Measurements from ENCODE around the gene ASS1.
"Not testable (repeated sequence)": the region's sequence is repeated elsewhere in the genome, so short reads cannot be mapped to it uniquely, and the experiment has no call there.

The ASS1 gene

GRCh38 chr9:130444565-130445221 lies at the start of gene ASS1:
Gene ASS1 (plus strand): TSS chr9:130444961. CDS start chr9:130452229, 7,268 bp downstream.
- peak; percentile 32 for DNase-seq
- in situ Hi-C loops (cut with MboI; ENCODE audit: low pct_unique_long_range_greater_than_20kb, low sequenced_read_pairs), result no loop called here

- in situ Hi-C loops (cut with MboI; ENCODE audit: low pct_unique_long_range_greater_than_20kb, low sequenced_read_pairs), result no loop called here
- DNase-seq, result no peak
These were observed 48.8 kb upstream of the ASS1 start for GRCh38 chr9:130395810-130396435.

- in situ Hi-C loops (cut with MboI; ENCODE audit: low pct_unique_long_range_greater_than_20kb, low sequenced_read_pairs), result no loop called here
- DNase-seq, result no peak
These were observed 48.2 kb upstream of the ASS1 start for GRCh38 chr9:130396581-130396980.

GRCh38 chr9:130398487-130399240 lies 46.1 kb upstream of the ASS1 start:
- DNase-seq, result no peak
- in situ Hi-C loops (cut with MboI; ENCODE audit: low pct_unique_long_range_greater_than_20kb, low sequenced_read_pairs), result no loop called here

- in situ Hi-C loops (cut with MboI; ENCODE audit: low pct_unique_long_range_greater_than_20kb, low sequenced_read_pairs), result no loop called here
- DNase-seq, result no peak
These were observed 45.0 kb upstream of the ASS1 start for GRCh38 chr9:130399768-130400167.

GRCh38 chr9:130400870-130401269 lies 43.9 kb upstream of the ASS1 start:
- in situ Hi-C loops (cut with MboI; ENCODE audit: low pct_unique_long_range_greater_than_20kb, low sequenced_read_pairs), result no loop called here
- DNase-seq, result no peak

DNA sequence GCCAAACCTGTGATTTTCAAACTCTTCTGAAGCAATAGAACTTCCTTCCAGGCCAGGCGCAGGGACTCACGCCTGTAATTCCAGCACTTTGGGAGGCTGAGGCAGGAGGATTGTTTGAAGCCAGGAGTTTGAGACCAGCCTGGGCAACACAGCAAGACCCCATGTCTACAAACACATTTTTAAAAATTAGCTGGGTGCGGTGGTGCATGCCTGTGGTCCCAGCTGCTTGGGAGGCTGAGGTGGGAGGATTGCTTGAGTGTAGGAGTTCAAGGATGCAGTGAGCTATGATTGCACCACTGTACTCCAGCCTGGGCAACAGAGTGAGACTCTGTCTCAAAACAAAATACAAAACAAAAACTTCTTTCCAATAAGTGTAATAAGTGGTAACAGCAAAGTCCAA lies 43.0 kb upstream of the ASS1 start:
- DNase-seq; in situ Hi-C loops (cut with MboI; ENCODE audit: low pct_unique_long_range_greater_than_20kb, low sequenced_read_pairs): not testable (repeated sequence)

- DNase-seq, result no peak
- in situ Hi-C loops (cut with MboI; ENCODE audit: low pct_unique_long_range_greater_than_20kb, low sequenced_read_pairs), result no loop called here
These were observed 42.5 kb upstream of the ASS1 start for GRCh38 chr9:130402243-130402642.

GRCh38 chr9:130402645-130403440 lies 41.9 kb upstream of the ASS1 start:
- in situ Hi-C loops (cut with MboI; ENCODE audit: low pct_unique_long_range_greater_than_20kb, low sequenced_read_pairs), result no loop called here
- DNase-seq, result no peak

DNA sequence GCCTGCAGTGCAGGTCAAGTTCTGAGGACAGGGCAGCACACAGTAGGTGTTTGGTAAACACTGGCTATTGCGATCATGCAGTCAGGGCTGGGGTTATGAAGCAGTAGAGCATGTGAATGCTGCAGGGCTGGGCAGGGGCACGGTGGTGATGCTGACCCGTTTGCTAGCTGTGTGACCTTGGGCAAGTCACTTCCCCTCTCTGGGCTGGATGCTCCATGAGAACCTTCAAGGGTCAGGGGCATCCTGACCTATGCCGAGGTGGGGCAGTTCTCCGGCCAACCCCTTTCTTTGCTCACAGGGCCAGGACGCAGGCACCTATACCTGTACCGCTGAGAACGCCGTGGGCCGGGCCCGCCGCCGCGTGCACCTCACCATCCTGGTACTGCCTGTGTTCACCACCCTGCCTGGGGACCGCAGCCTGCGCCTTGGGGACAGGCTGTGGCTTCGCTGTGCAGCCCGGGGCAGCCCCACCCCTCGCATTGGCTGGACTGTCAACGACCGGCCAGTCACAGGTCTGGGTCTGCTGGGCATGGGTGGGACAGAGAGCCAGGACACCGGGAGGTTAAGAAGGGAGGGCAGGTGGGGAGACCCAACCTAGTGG lies 39.0 kb upstream of the ASS1 start:
- in situ Hi-C loops (cut with MboI; ENCODE audit: low pct_unique_long_range_greater_than_20kb, low sequenced_read_pairs), result no loop called here
- DNase-seq, result no peak

- in situ Hi-C loops (cut with MboI; ENCODE audit: low pct_unique_long_range_greater_than_20kb, low sequenced_read_pairs), result no loop called here
- no peak for DNase-seq
These were observed 38.4 kb upstream of the ASS1 start for GRCh38 chr9:130406278-130406895.

- no peak for DNase-seq
- in situ Hi-C loops (cut with MboI; ENCODE audit: low pct_unique_long_range_greater_than_20kb, low sequenced_read_pairs), result no loop called here
These were observed 36.7 kb upstream of the ASS1 start for GRCh38 chr9:130407916-130408663.

DNA sequence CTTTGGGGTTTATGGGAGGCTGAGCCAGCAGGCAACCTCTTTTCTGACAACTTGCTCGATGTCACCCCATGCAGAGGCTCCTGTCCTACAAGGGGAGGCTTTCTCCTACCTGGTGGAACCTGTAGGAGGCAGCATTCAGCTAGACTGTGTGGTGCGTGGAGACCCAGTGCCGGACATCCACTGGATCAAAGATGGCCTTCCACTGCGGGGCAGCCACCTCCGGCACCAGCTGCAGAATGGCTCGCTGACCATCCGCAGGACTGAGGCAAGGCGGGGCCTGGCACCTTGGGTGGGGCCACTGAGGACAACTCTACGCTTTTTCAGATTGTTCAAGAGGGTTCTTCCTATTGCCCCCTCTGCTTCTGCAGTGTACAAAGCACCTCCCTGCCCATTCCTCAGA lies 36.1 kb upstream of the ASS1 start:
- no peak for DNase-seq
- in situ Hi-C loops (cut with MboI; ENCODE audit: low pct_unique_long_range_greater_than_20kb, low sequenced_read_pairs), result no loop called here

GRCh38 chr9:130409246-130409645 lies 35.5 kb upstream of the ASS1 start:
- DNase-seq, result no peak
- in situ Hi-C loops (cut with MboI; ENCODE audit: low pct_unique_long_range_greater_than_20kb, low sequenced_read_pairs), result no loop called here

- in situ Hi-C loops (cut with MboI; ENCODE audit: low pct_unique_long_range_greater_than_20kb, low sequenced_read_pairs), result no loop called here
- DNase-seq, result no peak
These were observed 34.3 kb upstream of the ASS1 start for GRCh38 chr9:130410443-130410842.

DNA sequence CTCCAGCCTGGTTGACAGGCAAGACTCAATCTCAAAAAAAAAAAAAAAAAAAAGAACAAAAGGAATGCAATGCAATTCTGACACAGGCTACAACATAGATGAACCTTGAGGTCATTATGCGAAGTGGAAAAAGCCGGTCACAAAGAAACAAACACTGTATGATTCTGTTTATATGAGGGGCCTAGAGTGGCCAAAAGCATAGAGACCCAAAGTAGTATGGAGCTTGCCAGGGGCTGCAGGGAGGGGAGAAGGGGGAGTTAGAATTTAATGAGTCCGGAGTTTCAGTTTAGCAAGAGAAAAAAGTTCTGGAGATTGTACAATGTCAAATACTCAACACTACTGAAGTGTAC lies 33.2 kb upstream of the ASS1 start:
- no peak for DNase-seq
- in situ Hi-C loops (cut with MboI; ENCODE audit: low pct_unique_long_range_greater_than_20kb, low sequenced_read_pairs), result no loop called here

- no peak for DNase-seq
- in situ Hi-C loops (cut with MboI; ENCODE audit: low pct_unique_long_range_greater_than_20kb, low sequenced_read_pairs), result no loop called here
These were observed 30.6 kb upstream of the ASS1 start for GRCh38 chr9:130414081-130414731.
